T47D (cell line): Measurements from ENCODE around the gene BBS1.
"Not testable (repeated sequence)": the region's sequence is repeated elsewhere in the genome, so short reads cannot be mapped to it uniquely, and the experiment has no call there.

Experiments used
- DNase-seq, 2 experiments: peaks; one replicate each; pipeline versions ENCODE4 v3.0.0 to v3.0.0-alpha.2; 2011 to 2012; ENCODE audit warnings: low read depth in 1 of 2, low spot score in 1 of 2
- JUND ChIP-seq: IDR thresholded peaks from 2 replicates; pipeline ENCODE4 v1.6.1; 2012; ENCODE audit warnings: low read depth
- in situ Hi-C: cut with HindIII; loops from 2 replicates; pipeline ENCODE4 v1.10.0; 2016; ENCODE audit warnings: low sequenced_read_pairs, low pct_unique_long_range_greater_than_20kb

Gene BBS1

DNA sequence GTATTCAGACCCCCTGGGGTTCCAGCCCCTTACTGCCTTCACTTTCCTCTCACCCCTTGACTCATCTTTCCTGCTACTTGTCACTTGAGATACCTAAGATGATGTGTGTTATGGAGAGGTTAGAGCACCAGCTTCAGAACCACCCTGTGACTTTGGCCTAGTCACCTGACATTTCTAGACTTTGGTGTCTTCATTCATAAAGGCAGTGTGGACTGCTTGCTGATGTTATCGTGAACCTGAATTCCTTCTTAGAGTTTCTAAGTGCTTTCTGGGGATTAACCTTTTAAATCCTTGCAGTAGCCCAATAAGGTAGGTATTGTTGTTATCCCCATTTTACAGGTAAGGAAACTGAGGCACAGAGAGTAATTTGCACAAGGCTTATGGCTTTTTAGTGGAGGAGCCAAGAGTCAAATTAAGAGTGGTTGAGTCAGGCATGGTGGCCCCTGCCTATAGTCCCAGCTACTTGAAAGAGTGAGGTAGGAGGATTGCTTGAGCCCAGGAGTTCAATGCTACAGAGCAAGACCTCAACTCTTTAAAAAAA lies 5.1 kb upstream of the BBS1 start:
- no peak for TF ChIP-seq JUND
- in situ Hi-C loops: no loop called here
- DNase-seq: peak; percentile 66 to 87

DNA sequence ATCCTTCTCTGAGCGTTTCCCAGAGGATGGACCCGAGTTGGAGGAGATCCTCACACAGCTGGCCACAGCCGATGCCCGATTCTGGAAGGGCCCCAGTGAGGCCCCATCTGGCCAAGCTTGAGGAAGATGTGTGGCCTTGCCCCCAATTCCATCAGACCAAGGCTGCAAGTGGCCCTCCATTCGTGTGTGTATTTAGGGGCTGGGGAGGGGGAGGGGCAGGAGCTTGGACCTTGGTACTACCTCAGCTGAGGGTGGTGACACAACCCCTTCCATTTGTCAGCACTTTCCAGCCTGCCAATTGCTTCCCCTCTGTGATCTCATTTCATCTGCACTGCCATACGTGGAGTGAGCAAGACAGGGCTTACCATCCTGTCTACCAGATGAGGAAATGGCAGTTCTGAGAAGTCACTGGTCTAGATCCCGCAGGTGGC lies 1.3 kb upstream of the BBS1 start:
- DNase-seq: no peak
- in situ Hi-C loops: no loop called here
- no peak for TF ChIP-seq JUND

DNA sequence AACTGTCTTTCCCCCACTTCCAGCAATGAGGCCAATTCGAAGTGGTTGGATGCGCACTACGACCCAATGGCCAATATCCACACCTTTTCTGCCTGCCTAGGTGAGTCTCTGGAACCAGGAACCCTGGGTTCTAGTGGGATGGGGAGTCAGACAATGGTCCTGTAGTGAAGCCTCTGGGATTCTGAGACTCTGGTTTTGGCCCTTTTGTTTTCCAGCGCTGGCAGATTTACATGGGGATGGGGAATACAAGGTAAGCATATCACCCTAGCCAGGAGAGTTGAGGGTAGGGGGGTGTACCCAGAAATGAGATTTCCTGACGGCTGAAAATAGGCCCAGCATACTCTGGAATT lies 530 bp downstream of the BBS1 start:
- no peak for DNase-seq
- TF ChIP-seq JUND: no peak
- in situ Hi-C loops: no loop called here

DNA sequence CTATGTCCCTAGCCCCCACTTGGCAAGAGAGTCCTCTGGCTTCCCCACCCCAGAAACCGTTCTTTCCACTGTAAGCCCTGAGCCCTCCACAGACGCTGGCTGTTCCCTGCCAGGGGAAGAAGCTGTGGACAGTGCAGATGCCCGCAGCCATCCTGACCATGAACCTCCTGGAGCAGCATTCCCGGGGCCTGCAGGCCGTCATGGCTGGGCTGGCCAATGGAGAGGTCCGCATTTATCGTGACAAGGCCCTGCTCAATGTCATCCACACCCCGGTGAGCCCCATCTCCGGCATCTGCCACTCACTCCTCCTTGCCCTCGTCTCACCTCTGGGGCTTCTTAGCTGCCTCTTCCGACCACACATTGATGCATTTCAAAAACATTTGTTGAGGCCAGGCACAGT lies 13.2 kb downstream of the BBS1 start:
- TF ChIP-seq JUND: no peak
- no peak for DNase-seq
- in situ Hi-C loops: no loop called here

DNA sequence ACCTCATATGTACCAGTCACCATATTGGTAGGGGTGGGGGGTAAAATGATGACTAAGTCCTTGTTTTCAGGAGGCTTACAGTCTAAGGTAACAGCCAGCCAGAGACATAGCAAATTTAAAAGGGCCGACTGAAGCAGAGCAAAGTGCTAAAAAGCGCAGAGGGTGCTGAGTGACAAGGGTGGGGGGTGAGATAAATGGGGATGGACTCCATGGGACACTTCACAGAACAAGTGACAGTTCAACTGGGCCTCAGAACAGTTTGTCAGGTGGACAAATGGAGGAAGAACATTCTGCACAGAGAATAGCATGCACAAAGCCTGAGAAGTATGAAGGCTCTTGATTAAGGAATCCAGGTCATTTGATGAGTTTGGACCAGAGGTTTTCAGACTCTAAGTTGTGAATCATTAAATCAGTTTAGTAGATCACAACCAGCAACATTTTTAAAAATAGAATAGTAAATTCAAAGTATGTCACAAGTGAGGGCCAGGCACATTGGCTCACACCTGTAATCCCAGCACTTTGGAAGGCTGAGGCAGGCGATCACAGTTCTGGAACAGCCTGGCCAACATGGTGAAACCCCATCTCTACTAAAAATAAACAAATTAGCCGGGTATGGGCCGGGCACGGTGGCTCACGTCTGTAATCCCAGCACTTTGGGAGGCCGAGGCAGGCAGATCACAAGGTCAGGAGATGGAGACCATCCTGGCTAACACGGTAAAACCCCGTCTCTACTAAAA lies 14.0 kb downstream of the BBS1 start:
- TF ChIP-seq JUND: no peak
- in situ Hi-C loops: no loop called here

DNA sequence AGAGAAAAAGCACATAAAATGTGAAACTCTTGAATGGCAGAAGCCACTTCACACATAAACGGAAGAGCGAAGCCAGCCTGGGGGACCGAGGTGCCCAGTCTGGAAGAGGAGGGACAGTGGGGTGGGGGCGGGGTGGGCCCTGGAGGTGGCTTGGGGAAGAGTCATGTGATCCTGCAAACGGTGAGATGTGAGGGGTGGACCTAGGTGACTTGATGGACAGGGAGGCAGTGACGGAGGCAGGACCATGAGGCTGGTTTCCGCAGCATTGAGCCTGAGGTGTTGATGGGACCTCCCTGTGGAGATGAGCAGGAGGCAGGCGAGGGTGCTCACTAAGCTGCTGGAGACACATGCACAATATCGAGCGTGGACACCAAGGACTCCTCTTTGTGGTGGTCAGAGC lies 18.6 kb downstream of the BBS1 start:
- no peak for TF ChIP-seq JUND
- in situ Hi-C loops: no loop called here
- no peak for DNase-seq

More for the DNA sequence above, 14.0 kb downstream of the BBS1 start:
- no peak for DNase-seq

DNA sequence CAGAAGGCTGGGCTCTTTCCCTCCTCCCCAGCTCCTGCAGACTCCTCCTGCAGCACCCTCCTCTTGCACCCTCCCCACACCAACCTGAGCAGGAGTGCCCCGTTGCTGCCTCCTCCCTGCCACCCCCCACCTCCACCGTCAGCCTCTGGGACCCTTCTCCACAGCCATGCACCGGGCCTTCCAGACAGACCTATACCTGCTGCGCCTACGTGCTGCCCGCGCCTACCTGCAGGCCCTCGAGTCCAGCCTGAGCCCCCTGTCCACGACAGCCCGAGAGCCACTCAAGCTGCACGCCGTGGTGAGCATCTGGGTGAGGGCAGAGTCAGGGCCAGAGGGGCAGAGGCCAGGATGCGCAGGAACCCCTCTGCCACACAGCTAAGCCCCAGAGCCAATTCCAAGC lies 19.2 kb downstream of the BBS1 start:
- in situ Hi-C loops: no loop called here
- no peak for DNase-seq
- no peak for TF ChIP-seq JUND

DNA sequence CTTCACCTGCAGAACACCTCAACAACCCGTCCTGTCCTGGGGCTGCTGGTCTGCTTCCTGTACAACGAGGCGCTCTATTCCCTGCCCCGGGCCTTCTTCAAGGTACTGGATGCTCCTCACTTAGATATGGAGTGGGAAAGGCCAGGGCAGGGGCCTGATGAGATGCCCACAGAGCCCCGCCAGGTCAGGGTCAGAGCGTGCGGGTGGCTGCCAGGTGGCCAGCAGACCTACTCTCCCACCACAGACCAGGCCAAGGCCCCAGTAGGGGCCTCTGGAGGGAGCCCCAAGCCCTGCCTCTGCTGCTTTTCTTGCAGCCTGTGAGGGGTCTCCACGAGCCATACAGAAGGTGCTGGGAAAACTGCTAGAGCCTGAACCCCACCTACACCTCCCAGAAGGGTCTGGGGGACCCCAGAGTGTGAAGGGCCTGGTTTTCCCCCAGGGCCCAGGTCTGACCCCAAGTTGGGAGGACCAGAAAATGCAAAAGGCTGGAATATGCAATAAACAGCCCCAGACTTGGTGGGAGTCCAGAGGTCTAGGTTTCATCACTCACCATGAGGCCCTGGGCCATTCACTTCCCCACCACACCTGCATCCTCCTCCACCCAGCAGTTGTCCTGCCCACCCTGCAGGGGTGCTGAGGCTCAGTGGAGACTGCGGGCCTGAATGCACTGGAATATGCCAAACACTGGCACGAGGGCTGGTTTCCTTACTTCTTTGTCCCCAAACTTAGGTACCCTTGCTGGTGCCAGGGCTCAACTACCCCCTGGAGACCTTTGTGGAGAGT lies 20.7 kb downstream of the BBS1 start:
- in situ Hi-C loops: no loop called here
- DNase-seq: no peak
- no peak for TF ChIP-seq JUND

DNA sequence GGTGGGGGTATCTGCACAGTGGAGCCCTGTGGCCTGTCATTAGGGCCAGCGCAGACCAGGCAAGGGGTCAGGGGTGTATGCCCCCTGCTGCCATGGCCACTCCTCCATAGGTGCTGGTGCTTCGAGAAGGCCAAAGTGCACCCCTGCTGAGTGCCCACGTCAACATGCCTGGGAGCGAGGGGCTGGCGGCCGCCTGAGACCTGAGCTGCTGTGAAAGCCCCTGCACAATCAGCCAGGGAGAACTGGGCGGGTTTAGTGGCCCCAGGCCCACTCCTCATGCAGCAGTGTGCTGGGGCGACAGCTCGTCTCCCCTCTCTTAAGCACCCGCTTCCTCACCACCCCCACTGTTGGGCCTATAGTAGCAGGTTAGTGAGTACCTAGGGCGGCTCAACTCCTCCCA lies 21.4 kb downstream of the BBS1 start:
- TF ChIP-seq JUND: no peak
- in situ Hi-C loops: no loop called here
- DNase-seq: no peak

DNA sequence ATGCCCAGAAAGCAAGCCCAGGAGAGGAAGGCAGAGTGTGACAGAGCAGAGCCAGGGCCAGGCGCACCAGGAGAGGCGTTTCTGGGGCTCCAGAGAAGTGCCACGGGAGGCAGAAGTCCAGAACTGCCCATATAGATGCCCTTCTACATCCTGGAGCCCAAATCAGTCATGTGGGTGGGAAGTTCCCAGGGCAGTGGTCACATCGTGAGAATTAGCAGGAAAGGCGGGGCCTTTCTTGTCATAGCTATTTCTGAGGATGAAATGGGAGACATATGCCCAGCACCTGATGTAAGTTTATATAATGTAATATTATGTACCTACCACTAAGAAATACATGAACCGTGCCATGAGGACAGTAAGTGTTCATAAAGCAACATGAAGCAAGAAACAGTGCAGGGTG lies 22.3 kb downstream of the BBS1 start:
- DNase-seq: no peak
- TF ChIP-seq JUND: no peak
- in situ Hi-C loops: no loop called here

DNA sequence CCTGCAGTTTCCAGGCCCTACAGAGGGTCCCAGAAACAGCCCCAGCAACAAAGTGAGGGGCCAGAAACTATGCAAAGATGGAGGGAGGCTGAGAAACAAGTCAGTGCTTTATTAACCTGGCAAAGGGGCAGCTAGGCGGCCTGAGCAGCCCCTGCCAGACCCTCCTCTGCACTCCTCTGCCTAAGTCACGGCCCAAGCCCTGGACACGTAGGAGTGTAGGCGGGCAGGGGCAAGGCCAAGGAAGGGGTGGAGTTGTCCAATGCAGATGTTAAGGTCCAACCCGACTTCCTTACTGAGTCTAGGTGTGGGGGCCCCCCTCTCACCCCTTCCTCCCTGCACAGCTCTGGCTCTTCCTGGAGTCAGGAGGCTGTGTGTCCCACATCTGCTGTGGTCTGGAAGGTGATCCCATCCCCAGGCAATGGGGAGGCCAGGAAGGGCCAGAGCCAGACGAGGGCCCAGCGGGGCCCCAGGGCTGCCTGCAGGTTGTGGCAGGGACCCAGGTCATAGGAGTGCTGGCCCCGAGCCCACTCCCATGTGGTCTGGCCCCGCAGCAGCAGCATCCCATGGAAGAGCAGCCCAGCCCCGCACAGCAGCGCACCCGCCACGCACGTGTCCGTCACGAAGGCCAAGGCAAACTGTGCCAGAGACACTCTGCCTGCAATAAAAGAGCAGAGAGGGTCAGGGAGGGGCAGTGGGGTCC lies 28.9 kb downstream of the BBS1 start:
- TF ChIP-seq JUND: no peak
- DNase-seq: no peak
- in situ Hi-C loops: no loop called here

DNA sequence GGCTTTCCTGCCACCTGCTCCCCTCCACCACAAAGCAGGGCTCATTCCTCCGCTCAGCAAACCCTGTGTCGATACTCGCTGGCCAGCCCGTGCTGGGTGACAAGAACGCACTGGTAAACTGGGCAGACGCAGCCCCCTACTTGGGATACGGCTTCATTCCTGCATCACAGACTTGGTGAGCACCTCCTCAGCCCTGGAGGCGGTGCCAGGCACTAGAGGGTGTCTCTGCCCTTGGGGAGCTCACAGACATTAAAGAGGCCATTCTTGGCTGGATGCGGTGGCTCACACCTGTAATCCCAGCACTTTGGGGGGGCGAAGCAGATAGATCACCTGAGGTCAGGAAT lies 29.4 kb downstream of the BBS1 start:
- no peak for TF ChIP-seq JUND
- DNase-seq: no peak
- in situ Hi-C loops: no loop called here

DNA sequence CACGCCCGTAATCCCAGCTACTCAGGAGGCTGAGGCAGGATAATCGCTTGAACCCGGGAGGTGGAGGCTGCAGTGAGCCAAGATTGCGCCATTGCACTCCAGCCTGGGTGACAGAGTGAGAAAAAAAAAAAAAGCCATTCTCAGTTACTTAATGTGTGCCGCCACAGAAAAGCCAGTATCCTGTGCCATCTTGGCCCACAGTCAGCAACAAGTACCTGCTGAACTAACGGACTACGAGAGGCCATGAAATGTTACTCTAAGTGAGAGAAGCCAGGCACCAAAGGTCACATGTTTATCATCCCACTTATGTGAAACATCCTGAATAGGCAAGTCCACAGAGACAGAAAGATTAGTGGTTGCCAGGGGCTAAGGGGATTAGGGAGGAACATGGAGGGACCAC lies 30.2 kb downstream of the BBS1 start:
- DNase-seq, in situ Hi-C loops: not testable (repeated sequence)
